DMS 273 treated with DMSO at 0.1 percent for 48 hours (cell line): ENCODE measurements around the gene NFE2L1.

Source experiments
- DNase-seq: peaks from one replicate; lab custom pipeline; 2025; lab: John Stamatoyannopoulos, UW

NFE2L1 gene

DNA sequence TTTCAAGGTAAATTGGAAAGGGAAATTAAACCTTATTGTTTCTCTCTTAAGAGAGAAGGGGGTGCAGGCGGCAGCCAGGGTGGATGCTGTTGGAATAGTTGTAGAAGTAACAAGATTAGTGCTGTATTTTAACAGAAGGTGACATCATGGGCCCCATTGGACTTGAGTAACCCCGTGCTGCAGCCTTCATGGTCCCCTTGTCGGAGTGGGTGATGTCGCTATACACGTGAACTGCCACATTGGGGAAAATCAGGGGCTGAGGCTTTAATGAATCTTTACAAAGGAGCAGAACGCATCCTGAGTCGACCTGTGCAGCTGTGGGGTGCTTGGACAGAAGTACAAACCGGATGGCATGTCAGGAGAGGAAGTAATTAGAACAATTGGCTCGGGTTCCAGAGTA lies 62.6 kb downstream of the NFE2L1 start:
- DNase-seq = no peak
